WTC11 (cell line): ENCODE results near the gene HIBADH. TPM values are rescaled to one million over a fixed set of nuclear protein-coding genes. Genes with fewer than 3 reads are reported as not detected.

Experiments used
- ATAC-seq: fragments of 200-7000 bp; cut with Tn5 transposase; 2 replicates; pipeline ENCODE4 v1.10.0; 2021; ENCODE audit warnings: mild to moderate bottlenecking, moderate library complexity
- CTCF ChIA-PET: fragments of 300-600 bp; sonication (Branson Sonifier 250); formaldehyde crosslinking; loops from one replicate; lab custom pipeline; 2021; ENCODE audit warnings: antibody characterized with exemption; lab: Charles Lee
- POLR2A ChIA-PET: fragments of 350-600 bp; sonication (Branson Sonifier 250); formaldehyde crosslinking; loops from one replicate; lab custom pipeline; 2021; ENCODE audit warnings: antibody characterized with exemption; lab: Charles Lee
- DNase-seq: peaks from one replicate; pipeline ENCODE4 v3.0.0; 2021; ENCODE audit warnings: low spot score
- H3K27ac Mint-ChIP-seq: 2 replicates; pipeline ENCODE4 v1.8.0; 2021; ENCODE audit warnings: mixed read lengths
- H3K27me3 Mint-ChIP-seq: 2 replicates; pipeline ENCODE4 v1.8.0; 2021; ENCODE audit warnings: low read depth, mild to moderate bottlenecking, moderate library complexity, mixed read lengths
- H3K36me3 Mint-ChIP-seq: 2 replicates; pipeline ENCODE4 v1.8.0; 2021; ENCODE audit warnings: mixed read lengths
- H3K4me1 Mint-ChIP-seq: 2 replicates; pipeline ENCODE4 v1.8.0; 2022; ENCODE audit warnings: mixed read lengths
- H3K4me3 Mint-ChIP-seq: 2 replicates; pipeline ENCODE4 v1.8.0; 2021; ENCODE audit warnings: mild to moderate bottlenecking, moderate library complexity, mixed read lengths
- H3K9me3 Mint-ChIP-seq: 2 replicates; pipeline ENCODE4 v1.8.0; 2021; ENCODE audit warnings: mixed read lengths
- ARID4B ChIP-seq: sonication (generic); formaldehyde crosslinking; IDR thresholded peaks from 2 replicates; pipeline ENCODE4 v1.8.0; 2023; ENCODE audit warnings: missing genetic modification reagents, mild to moderate bottlenecking, borderline replicate concordance
- CBFB ChIP-seq: sonication (generic); formaldehyde crosslinking; IDR thresholded peaks from 2 replicates; pipeline ENCODE4 v1.8.1; 2022; ENCODE audit warnings: mild to moderate bottlenecking, low read depth, missing genetic modification reagents
- CREB1 ChIP-seq: sonication (generic); formaldehyde crosslinking; IDR thresholded peaks from 2 replicates; pipeline ENCODE4 v1.8.0; 2023; ENCODE audit warnings: mild to moderate bottlenecking, missing genetic modification reagents
- CTCF ChIP-seq: fragments of 200-600 bp; IDR thresholded peaks from 2 replicates; pipeline ENCODE4 v1.8.0; 2022; ENCODE audit warnings: antibody characterized with exemption
- ELF4 ChIP-seq: sonication (generic); formaldehyde crosslinking; IDR thresholded peaks from 2 replicates; pipeline ENCODE4 v1.8.1; 2022; ENCODE audit warnings: low read depth, mild to moderate bottlenecking, moderate library complexity, missing genetic modification reagents
- EMX1 ChIP-seq: fragments of 250-450 bp; sonication (Bioruptor Pico); IDR thresholded peaks from 2 replicates; pipeline ENCODE4 v1.8.0; 2021; ENCODE audit warnings: mild to moderate bottlenecking
- FOXP4 ChIP-seq: sonication (generic); formaldehyde crosslinking; IDR thresholded peaks from 2 replicates; pipeline ENCODE4 v1.8.0; 2022; ENCODE audit warnings: mild to moderate bottlenecking, missing genetic modification reagents
- GRHL2 ChIP-seq: fragments of 250-450 bp; sonication (Bioruptor Pico); IDR thresholded peaks from 2 replicates; pipeline ENCODE4 v1.8.0; 2022; ENCODE audit warnings: mild to moderate bottlenecking, moderate library complexity; ENCODE audit not compliant: insufficient replicate concordance, severe bottlenecking
- MXD4 ChIP-seq: fragments of 250-450 bp; sonication (Bioruptor Pico); IDR thresholded peaks from 2 replicates; pipeline ENCODE4 v1.8.0; 2021; ENCODE audit warnings: mild to moderate bottlenecking, moderate library complexity, borderline replicate concordance
- SMAD4 ChIP-seq: sonication (generic); formaldehyde crosslinking; IDR thresholded peaks from 2 replicates; pipeline ENCODE4 v1.8.0; 2022; ENCODE audit warnings: mild to moderate bottlenecking, missing genetic modification reagents
- SP1 ChIP-seq: sonication (generic); formaldehyde crosslinking; conservative IDR thresholded peaks from 2 replicates; pipeline ENCODE4 v1.8.1; 2022; ENCODE audit warnings: missing genetic modification reagents
- TEAD4 ChIP-seq: sonication (generic); formaldehyde crosslinking; IDR thresholded peaks from 2 replicates; pipeline ENCODE4 v1.8.0; 2022; ENCODE audit warnings: mild to moderate bottlenecking, missing genetic modification reagents
- ZBTB21 ChIP-seq: sonication (generic); formaldehyde crosslinking; IDR thresholded peaks from 2 replicates; pipeline ENCODE4 v1.8.1; 2023; ENCODE audit warnings: mild to moderate bottlenecking, missing genetic modification reagents, borderline replicate concordance
- ZNF232 ChIP-seq: sonication (generic); formaldehyde crosslinking; IDR thresholded peaks from 2 replicates; pipeline ENCODE4 v1.8.0; 2022; ENCODE audit warnings: mild to moderate bottlenecking, missing genetic modification reagents
- total RNA-seq: library from RNA; stranded (reverse); gene quantifications from 3 replicates; pipeline ENCODE4 v1.2.3, GENCODE V29; 2021
- TF ChIP-seq, protein P1 (sequence below): fragments of 250-450 bp; sonication (Bioruptor Pico); IDR thresholded peaks from 2 replicates; pipeline ENCODE4 v1.9.0; 2021; ENCODE audit warnings: mild to moderate bottlenecking
- TF ChIP-seq, protein P2 (sequence below): fragments of 250-450 bp; sonication (Bioruptor Pico); conservative IDR thresholded peaks from 2 replicates; pipeline ENCODE4 v1.9.0; 2021; ENCODE audit warnings: mild to moderate bottlenecking
- TF ChIP-seq, protein P3 (sequence below): sonication (generic); formaldehyde crosslinking; IDR thresholded peaks from 2 replicates; pipeline ENCODE4 v1.8.1; 2022; ENCODE audit warnings: low read depth, missing genetic modification reagents, borderline replicate concordance

The HIBADH gene
- total RNA-seq, 1 experiment from 2014 or later = 27.9 TPM

GRCh38 chr7:27616914-27617548 is 45.7 kb downstream of the HIBADH start:
- no peak for DNase-seq
- TF ChIP-seq ZNF232 (CRISPR knock-in tag) (no peak), SP1 (CRISPR knock-in tag) (no peak), SMAD4 (no peak), GRHL2 (CRISPR knock-in tag) (no peak), CTCF (no peak), ZBTB21 (CRISPR knock-in tag) (no peak), TEAD4 (CRISPR knock-in tag) (no peak), ELF4 (no peak), CBFB (CRISPR knock-in tag) (no peak)
- TF ChIP-seq, protein P1, sequence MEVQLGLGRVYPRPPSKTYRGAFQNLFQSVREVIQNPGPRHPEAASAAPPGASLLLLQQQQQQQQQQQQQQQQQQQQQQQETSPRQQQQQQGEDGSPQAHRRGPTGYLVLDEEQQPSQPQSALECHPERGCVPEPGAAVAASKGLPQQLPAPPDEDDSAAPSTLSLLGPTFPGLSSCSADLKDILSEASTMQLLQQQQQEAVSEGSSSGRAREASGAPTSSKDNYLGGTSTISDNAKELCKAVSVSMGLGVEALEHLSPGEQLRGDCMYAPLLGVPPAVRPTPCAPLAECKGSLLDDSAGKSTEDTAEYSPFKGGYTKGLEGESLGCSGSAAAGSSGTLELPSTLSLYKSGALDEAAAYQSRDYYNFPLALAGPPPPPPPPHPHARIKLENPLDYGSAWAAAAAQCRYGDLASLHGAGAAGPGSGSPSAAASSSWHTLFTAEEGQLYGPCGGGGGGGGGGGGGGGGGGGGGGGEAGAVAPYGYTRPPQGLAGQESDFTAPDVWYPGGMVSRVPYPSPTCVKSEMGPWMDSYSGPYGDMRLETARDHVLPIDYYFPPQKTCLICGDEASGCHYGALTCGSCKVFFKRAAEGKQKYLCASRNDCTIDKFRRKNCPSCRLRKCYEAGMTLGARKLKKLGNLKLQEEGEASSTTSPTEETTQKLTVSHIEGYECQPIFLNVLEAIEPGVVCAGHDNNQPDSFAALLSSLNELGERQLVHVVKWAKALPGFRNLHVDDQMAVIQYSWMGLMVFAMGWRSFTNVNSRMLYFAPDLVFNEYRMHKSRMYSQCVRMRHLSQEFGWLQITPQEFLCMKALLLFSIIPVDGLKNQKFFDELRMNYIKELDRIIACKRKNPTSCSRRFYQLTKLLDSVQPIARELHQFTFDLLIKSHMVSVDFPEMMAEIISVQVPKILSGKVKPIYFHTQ = no peak
- TF ChIP-seq, protein P2, sequence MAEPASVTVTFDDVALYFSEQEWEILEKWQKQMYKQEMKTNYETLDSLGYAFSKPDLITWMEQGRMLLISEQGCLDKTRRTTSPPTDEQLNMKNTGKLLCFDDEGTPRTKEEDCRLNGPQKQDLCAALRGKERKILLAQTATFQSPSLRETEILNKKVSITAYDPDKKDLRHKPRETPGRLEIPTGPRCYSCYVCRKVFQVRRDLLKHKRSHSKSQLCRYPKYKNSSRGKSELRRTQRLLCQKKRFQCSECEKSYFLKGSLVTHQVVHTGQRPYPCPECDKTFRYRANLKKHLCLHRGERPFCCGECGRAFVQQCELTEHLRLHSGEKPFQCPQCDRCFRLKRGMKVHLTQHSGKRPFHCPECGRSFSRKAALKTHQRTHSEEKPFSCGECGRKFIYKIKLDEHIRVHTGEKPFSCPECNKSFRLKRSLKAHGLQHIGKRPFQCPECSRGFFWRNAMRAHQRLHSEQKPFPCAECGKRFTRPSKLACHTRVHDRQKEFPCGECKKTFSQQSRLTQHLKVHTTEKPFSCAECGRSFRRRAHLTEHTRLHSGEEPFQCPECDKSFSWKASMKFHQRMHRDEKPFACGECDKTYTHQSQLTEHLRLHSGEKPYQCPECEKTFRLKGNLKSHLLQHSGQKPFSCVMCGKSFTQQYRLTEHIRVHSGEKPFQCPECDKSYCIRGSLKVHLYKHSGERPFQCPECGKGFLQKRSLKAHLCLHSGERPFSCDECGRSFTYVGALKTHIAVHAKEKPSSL (CRISPR knock-in tag) = no peak
- TF ChIP-seq, protein P3, sequence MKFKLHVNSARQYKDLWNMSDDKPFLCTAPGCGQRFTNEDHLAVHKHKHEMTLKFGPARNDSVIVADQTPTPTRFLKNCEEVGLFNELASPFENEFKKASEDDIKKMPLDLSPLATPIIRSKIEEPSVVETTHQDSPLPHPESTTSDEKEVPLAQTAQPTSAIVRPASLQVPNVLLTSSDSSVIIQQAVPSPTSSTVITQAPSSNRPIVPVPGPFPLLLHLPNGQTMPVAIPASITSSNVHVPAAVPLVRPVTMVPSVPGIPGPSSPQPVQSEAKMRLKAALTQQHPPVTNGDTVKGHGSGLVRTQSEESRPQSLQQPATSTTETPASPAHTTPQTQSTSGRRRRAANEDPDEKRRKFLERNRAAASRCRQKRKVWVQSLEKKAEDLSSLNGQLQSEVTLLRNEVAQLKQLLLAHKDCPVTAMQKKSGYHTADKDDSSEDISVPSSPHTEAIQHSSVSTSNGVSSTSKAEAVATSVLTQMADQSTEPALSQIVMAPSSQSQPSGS (CRISPR knock-in tag) = no peak
- no peak for ATAC-seq
- no peak overlapping the region for H3K27ac Mint-ChIP-seq
- no peak overlapping the region for H3K4me3 Mint-ChIP-seq
- H3K4me1 Mint-ChIP-seq = peaks cover 8% of the 10 kb centered on the region
- no peaks in the 10 kb centered on the region for H3K27me3 Mint-ChIP-seq
- ChIA-PET POLR2A (no interaction called here), CTCF (interaction anchor here (1.1 kb wide), 1 partner anchor 11 kb away, joined by 4 read pairs; no protein-coding TSS in a partner anchor)
- H3K36me3 Mint-ChIP-seq = peaks cover 40% of the 10 kb centered on the region
- H3K9me3 Mint-ChIP-seq = peaks cover 33% of the 10 kb centered on the region

GRCh38 chr7:27616186-27616491 is 46.5 kb downstream of the HIBADH start:
- peaks cover 38% of the 10 kb centered on the region for H3K36me3 Mint-ChIP-seq
- POLR2A ChIA-PET = no interaction called here
- TF ChIP-seq, protein P2 (CRISPR knock-in tag) = no peak
- TF ChIP-seq GRHL2 (CRISPR knock-in tag) (no peak), ARID4B (CRISPR knock-in tag) (no peak), CREB1 (CRISPR knock-in tag) (no peak), MXD4 (CRISPR knock-in tag) (no peak), EMX1 (CRISPR knock-in tag) (no peak), FOXP4 (no peak), CBFB (CRISPR knock-in tag) (no peak)

More at GRCh38 chr7:27616186-27616491, 46.5 kb downstream of the HIBADH start:
- Mint-ChIP-seq H3K27me3 (no peaks in the 10 kb centered on the region), H3K9me3 (peaks cover 32% of the 10 kb centered on the region), H3K4me3 (no peak overlapping the region), H3K27ac (no peak overlapping the region), H3K4me1 (peaks cover 12% of the 10 kb centered on the region)
- ATAC-seq = no peak
- CTCF ChIA-PET = no interaction called here
- DNase-seq = no peak
